Mucosa of descending colon (tissue), 3 donors: ENCODE measurements around the gene GATA5. TPM values are rescaled to one million over a fixed set of nuclear protein-coding genes. Genes with fewer than 3 reads are reported as not detected.

Experiments used
- ATAC-seq: fragments of 200-7000 bp; cut with Tn5 transposase; one replicate; pipeline ENCODE4 v1.9.1; 2020; ENCODE audit warnings: mild to moderate bottlenecking, moderate library complexity
- DNase-seq, 3 donors: peaks; one replicate each; pipeline ENCODE4 v3.0.0-alpha.2; 2020
- H3K36me3 ChIP-seq: fragments of 200-600 bp; one replicate; pipeline ENCODE4 v1.8.0; 2021; ENCODE audit warnings: low read depth, mild to moderate bottlenecking
- H3K4me1 ChIP-seq: fragments of 200-600 bp; one replicate; pipeline ENCODE4 v1.8.0; 2021; ENCODE audit warnings: low read depth, mild to moderate bottlenecking
- H3K4me3 ChIP-seq: fragments of 200-600 bp; one replicate; pipeline ENCODE4 v1.8.0; 2021; ENCODE audit warnings: mild to moderate bottlenecking
- H3K9me3 ChIP-seq: fragments of 200-600 bp; one replicate; pipeline ENCODE4 v1.8.0; 2021; ENCODE audit warnings: mild to moderate bottlenecking
- intact Hi-C, 2 donors: fragments of 100-400 bp; cut with DNase I in 1 of 2; cut with micrococcal nuclease in 1 of 2; formaldehyde crosslinking; loops; one replicate each; pipeline versions ENCODE4 v1.11.0 to v1.11.1; 2022; cut with DNase I, micrococcal nuclease
- total RNA-seq, 3 donors: library from RNA; stranded (reverse); fragmentation: NEBNext Ultra II Directional in 2 of 3; extraction: Animal tissue kit (Norgen Biotek cat#: 25700) in 2 of 3; gene quantifications; one replicate each; pipeline versions ENCODE4 v1.2.1 to v1.2.4, GENCODE V29; 2021 to 2023
- TF ChIP-seq, protein P1 (sequence below): fragments of 200-600 bp; IDR thresholded peaks from one replicate; pipeline ENCODE4 v1.8.0; 2022; ENCODE audit warnings: antibody characterized with exemption, mild to moderate bottlenecking
- donor health status: DM: no; HTN: no; CAD: no; lungs with moderate emphysema.
- donor health status: DM: no; HTN: no; CAD: no.
- donor health status: DM: no; HTN: yes; CAD: no.

The GATA5 gene
- total RNA-seq, 3 donors from 2014 or later: 0.14 to 0.22 TPM; not detected in 1

DNA sequence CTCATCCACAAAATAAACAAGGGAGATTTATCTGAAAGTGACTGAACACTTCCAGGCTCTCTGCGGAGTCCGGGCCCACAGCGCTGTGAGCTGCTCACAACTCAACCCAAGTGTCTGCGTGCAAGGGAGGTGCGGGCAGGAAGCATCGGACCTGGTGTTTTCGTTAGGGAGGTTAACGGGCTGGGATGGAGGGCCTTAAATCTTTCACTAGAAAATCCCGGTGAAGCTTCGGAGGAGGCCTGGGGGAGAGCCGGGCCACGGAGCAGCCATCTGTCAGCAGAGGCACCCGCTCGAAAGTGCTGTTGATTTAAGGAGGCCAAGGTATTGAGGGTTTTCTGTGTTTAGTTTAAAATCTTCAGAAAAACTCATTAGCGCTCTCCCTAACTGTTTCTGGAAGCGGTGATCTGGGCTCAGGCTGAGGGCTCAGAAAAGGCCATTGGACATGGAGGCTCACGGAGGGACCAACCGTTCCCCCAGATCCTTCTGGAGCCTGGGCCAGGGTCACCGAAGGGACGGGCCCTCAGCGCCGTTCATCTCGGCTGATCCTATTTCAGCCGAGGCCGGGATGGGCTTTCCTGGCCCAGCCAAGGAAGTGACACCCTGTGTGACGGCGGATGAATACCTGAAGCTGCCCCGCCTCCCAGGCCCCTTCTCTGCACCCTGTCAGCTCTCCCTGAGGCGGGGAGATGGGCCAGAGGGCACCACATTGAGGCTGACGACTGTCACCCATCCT lies 20.7 kb downstream of the GATA5 start:
- Histone ChIP-seq H3K4me3 (no peak overlapping the region), H3K9me3 (no peaks in the 10 kb centered on the region), H3K4me1 (peaks cover 4% of the 10 kb centered on the region), H3K36me3 (no peaks in the 10 kb centered on the region)
- ATAC-seq: no peak
- TF ChIP-seq, protein P1, sequence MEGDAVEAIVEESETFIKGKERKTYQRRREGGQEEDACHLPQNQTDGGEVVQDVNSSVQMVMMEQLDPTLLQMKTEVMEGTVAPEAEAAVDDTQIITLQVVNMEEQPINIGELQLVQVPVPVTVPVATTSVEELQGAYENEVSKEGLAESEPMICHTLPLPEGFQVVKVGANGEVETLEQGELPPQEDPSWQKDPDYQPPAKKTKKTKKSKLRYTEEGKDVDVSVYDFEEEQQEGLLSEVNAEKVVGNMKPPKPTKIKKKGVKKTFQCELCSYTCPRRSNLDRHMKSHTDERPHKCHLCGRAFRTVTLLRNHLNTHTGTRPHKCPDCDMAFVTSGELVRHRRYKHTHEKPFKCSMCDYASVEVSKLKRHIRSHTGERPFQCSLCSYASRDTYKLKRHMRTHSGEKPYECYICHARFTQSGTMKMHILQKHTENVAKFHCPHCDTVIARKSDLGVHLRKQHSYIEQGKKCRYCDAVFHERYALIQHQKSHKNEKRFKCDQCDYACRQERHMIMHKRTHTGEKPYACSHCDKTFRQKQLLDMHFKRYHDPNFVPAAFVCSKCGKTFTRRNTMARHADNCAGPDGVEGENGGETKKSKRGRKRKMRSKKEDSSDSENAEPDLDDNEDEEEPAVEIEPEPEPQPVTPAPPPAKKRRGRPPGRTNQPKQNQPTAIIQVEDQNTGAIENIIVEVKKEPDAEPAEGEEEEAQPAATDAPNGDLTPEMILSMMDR: no peak
- DNase-seq: no peak
- intact Hi-C loops: no loop called here

DNA sequence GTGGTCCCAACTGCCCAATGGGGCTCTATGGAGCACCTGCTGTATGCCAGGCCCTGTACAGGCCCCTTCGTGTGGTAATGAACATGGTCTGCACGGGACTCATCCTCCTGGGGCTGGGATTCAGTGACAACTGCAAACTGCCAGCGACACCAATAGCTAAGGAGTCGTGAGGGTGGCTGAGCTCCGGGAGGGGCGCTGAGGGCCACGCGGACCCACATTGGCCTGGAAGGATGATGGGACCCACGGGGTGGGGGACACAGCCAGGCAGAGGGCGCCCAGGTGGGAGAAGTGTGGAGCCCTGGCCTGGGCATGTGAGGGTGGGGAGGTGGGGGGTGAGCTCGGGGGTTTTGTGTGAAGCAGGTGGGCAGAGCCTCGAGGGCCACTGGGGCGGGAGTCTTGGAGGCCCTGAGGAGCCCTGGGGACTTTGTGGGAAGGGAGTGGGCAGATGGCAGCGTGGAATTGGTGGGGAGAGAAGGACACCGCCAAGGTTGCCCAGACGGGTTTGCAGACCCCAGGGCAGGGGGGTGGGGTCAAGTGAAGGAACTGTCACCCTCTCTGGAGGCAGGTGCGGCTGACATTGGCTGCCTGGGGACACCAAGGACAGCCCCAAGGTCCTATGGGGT lies 22.5 kb downstream of the GATA5 start:
- Histone ChIP-seq H3K4me3 (no peak overlapping the region), H3K4me1 (peaks cover 5% of the 10 kb centered on the region), H3K9me3 (no peaks in the 10 kb centered on the region), H3K36me3 (no peaks in the 10 kb centered on the region)
- intact Hi-C loops: no loop called here
- TF ChIP-seq, protein P1: no peak
- ATAC-seq (no peak), DNase-seq (no peak)

DNA sequence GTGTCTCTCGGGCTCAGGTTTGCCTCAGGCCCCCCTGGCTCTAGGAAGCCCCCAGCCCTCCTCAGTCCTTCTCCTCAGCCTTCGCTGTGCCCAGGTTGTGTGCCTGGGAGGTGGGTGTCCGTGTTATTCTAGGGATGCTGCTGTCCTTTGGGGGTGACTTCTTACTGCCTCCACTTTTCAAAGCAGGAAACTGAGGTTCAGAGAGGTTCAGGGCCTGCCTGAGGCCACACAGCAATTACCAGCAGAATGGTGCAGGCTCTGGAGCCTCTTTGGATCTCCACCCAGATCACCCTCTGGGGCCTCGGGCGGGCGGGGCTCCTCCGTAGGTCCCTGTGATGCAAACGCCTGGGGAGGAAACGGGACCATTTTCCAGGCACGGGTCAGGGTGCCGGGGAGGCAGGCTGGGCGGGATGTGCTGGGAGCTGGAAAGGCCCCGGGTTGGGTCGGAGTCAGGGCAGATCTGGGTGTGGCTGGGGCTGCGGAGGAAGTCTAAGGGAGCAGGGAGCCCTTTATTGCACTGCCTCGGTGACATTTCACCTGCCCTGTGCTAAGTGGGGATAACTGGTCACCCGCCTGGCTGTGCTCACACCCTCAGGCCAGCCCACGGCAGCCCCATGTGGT lies 23.2 kb downstream of the GATA5 start:
- TF ChIP-seq, protein P1: no peak
- Histone ChIP-seq H3K4me3 (no peak overlapping the region), H3K9me3 (no peaks in the 10 kb centered on the region), H3K4me1 (peaks cover 5% of the 10 kb centered on the region), H3K36me3 (no peaks in the 10 kb centered on the region)
- ATAC-seq: peak; percentile 68
- intact Hi-C loops: no loop called here
- DNase-seq: peak in 2 of 3 donors; percentile 16 to 60

DNA sequence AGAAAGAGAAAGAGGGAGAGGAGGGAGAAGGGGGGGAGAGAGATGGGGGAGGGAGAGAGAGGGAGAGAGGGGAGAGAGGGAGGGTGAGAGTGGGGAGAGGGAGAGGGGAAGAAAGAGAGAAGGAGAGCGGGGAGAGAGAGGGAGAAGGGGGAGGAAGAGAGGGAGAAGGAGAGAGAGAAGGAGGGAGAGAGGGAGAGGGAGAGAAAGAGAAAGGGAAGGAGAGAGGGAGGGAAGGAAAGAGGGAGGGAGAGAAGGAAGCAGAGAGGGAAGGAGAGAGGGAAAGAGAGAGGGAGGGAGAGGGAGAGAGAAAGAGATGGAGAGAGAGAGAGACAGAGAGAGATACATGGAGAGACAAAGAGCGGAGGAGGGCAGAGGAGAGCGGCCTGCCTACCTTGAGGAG lies 23.8 kb downstream of the GATA5 start:
- Histone ChIP-seq H3K4me1 (peaks cover 5% of the 10 kb centered on the region), H3K4me3 (no peak overlapping the region), H3K36me3 (no peaks in the 10 kb centered on the region), H3K9me3 (no peaks in the 10 kb centered on the region)
- no peak for DNase-seq
- TF ChIP-seq, protein P1: no peak
- intact Hi-C loops: no loop called here
- no peak for ATAC-seq

DNA sequence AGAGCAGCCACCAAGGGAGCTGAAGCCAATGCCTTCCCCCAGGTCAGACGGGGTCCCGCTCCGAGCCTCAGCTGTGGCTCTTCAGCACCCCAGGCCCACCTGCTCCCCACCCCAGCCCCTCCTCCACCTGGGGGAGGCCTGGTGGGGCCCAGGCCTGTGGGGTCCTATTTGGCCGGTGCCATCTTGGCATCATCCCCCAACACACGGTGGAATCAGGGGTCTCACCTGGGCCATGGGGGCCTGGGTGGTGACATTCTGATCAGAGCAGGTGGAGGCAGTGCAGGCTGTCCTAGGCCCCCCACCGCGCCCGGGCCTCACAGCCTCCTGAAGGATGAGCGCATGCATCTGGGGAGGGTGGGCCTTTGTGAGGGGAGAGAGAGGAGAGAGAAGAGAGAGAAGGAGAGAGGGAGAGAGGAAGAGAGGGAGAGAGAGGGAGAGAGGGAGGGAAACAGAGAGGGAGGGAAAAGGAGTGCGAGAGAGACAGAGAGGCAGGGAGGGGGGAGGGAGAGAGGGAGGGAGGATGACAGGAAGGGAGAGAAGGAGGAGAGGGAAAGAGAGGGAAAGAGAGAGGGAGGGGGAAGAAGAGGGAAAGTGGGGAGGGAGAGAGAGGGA lies 24.5 kb downstream of the GATA5 start:
- Histone ChIP-seq H3K4me1 (peaks cover 5% of the 10 kb centered on the region), H3K4me3 (no peak overlapping the region), H3K9me3 (no peaks in the 10 kb centered on the region), H3K36me3 (no peaks in the 10 kb centered on the region)
- DNase-seq (no peak), ATAC-seq (no peak)
- TF ChIP-seq, protein P1: no peak
- intact Hi-C loops: no loop called here
